ENCODE results near the gene NR4A1.

Gene NR4A1

GRCh38 chr12:52018433-52019112 is 32.7 kb upstream of the NR4A1 start:
- DNase-seq = no peak

- no peak for DNase-seq
These were observed 32.0 kb upstream of the NR4A1 start for GRCh38 chr12:52019113-52019770.

GRCh38 chr12:52020539-52021336 is 30.5 kb upstream of the NR4A1 start:
- peak; percentile 75 for DNase-seq

GRCh38 chr12:52022841-52023181 is 28.4 kb upstream of the NR4A1 start:
- no peak for DNase-seq

GRCh38 chr12:52023182-52023975 is 27.9 kb upstream of the NR4A1 start:
- DNase-seq = peak; percentile 88

- no peak for DNase-seq
These were observed 27.1 kb upstream of the NR4A1 start for GRCh38 chr12:52023976-52024688.

- peak; percentile 65 for DNase-seq
These were observed 26.4 kb upstream of the NR4A1 start for GRCh38 chr12:52024845-52025230.

- no peak for DNase-seq
These were observed 25.0 kb upstream of the NR4A1 start for GRCh38 chr12:52026263-52026662.

- no peak for DNase-seq
These were observed 24.0 kb upstream of the NR4A1 start for GRCh38 chr12:52027085-52027843.

- no peak for DNase-seq
These were observed 21.6 kb upstream of the NR4A1 start for GRCh38 chr12:52029685-52030084.

GRCh38 chr12:52032446-52032803 is 18.8 kb upstream of the NR4A1 start:
- DNase-seq = no peak

- DNase-seq = peak; percentile 95
These were observed 18.3 kb upstream of the NR4A1 start for GRCh38 chr12:52032804-52033445.

- no peak for DNase-seq
These were observed 17.6 kb upstream of the NR4A1 start for GRCh38 chr12:52033446-52034140.

GRCh38 chr12:52035190-52035589 is 16.1 kb upstream of the NR4A1 start:
- DNase-seq = no peak

- no peak for DNase-seq
These were observed 15.3 kb upstream of the NR4A1 start for GRCh38 chr12:52035926-52036325.

GRCh38 chr12:52036587-52037171 is 14.6 kb upstream of the NR4A1 start:
- peak; percentile 94 for DNase-seq

GRCh38 chr12:52037248-52037861 is 13.9 kb upstream of the NR4A1 start:
- no peak for DNase-seq

- DNase-seq = no peak
These were observed 12.8 kb upstream of the NR4A1 start for GRCh38 chr12:52038447-52038846.

GRCh38 chr12:52041035-52041434 is 10.2 kb upstream of the NR4A1 start:
- no peak for DNase-seq

GRCh38 chr12:52041695-52042123 is 9.5 kb upstream of the NR4A1 start:
- peak; percentile 82 for DNase-seq

Data from CD4-positive, alpha-beta T cell treated with Interleukin-15 for 1 hour (primary cell).